ENCODE results near the gene TNFAIP3. TPM values are rescaled to one million over a fixed set of nuclear protein-coding genes. Genes with fewer than 3 reads are reported as not detected.
A peak's percentile ranks its signal among the peaks of the same experiment; 100 is the strongest.

Gene TNFAIP3
- total RNA-seq, 1 experiment from 2014 or later, result 7.8 TPM

DNA sequence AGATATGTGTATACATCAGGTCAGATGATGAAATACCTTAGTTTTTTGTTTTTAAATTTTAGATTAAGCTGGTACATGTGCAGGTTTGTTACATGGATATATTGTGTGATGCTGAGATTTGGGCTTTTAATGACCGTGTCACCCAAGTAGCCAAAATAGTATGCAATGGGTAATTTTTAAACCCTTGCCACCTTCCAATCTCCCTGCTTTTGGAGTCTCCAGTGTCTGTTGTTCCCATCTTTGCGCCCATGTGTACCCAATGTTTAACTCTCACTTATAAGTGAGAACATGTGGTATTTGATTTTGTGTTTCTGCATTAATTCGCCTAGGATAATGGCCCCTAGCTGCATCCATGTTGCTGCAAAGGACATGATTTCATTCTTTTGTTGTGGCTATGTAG lies 45.8 kb downstream of the TNFAIP3 start:
- no peak overlapping the region for H3K4me3 ChIP-seq
- H3K27ac ChIP-seq, result no peak overlapping the region
- H3K27me3 ChIP-seq (replicated peaks), result no peaks in the 10 kb centered on the region
- DNase-seq (ENCODE audit: low read depth in 1 of 2, low spot score in 2 of 2), result no peak
- no peaks in the 10 kb centered on the region for H3K36me3 ChIP-seq
- H3K4me1 ChIP-seq (replicated peaks), result peaks cover 24% of the 10 kb centered on the region
- H3K9me3 ChIP-seq (replicated peaks), result 0 out of 2 replicates have a peak, but pooled peaks cover 2% of the 10 kb centered on the region

DNA sequence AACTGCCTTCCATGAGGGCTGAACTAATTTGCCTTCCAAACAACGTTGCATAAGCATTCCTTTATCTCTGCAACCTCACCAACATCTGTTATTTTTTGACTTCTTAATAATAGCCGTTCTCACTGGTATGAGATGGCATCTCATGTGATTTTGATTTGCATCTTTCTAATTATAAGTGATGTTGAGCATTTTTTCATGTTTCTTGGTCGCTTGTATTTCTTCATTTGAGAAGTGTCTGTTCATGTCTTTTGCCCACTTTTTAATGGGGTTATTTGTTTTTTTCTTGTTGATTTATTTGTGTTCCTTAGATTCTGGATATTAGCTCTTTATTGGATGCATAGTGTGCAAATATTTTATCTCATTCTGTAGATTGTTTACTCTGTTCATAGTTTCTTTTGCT lies 46.4 kb downstream of the TNFAIP3 start:
- peaks cover 22% of the 10 kb centered on the region for H3K4me1 ChIP-seq (replicated peaks)
- H3K36me3 ChIP-seq, result no peaks in the 10 kb centered on the region
- 0 out of 2 replicates have a peak, but pooled peaks cover 2% of the 10 kb centered on the region for H3K9me3 ChIP-seq (replicated peaks)
- H3K4me3 ChIP-seq, result no peak overlapping the region
- H3K27me3 ChIP-seq (replicated peaks), result no peaks in the 10 kb centered on the region
- no peak overlapping the region for H3K27ac ChIP-seq
- DNase-seq (ENCODE audit: low read depth in 1 of 2, low spot score in 2 of 2), result no peak

DNA sequence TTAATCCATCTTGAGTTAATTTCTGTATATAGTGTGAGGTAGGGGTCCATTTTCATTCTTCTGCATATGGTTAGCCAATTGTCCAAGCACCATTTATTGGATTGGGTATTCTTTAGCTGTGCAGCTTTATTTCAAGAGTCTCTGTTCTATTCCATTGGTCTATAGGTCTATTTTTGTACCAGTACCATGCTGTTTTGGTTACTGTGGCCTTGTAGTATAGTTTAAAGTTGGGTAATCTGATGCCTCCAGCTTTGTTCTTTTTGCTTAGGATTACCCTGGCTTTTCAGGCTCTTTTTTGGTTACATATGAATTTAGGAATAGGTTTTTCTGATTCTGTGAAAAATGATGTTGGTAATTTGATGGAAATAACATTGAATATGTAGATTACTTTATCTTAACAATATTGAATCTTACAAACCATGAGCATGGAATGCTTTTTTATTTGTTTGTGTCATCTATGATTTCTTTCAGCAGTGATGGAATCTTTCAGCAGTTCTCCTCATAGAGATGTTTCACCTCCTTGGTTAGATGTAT lies 47.0 kb downstream of the TNFAIP3 start:
- Histone ChIP-seq H3K36me3 (no peaks in the 10 kb centered on the region), H3K27me3 (replicated peaks) (no peaks in the 10 kb centered on the region), H3K4me3 (no peak overlapping the region), H3K9me3 (replicated peaks) (0 out of 2 replicates have a peak, but pooled peaks cover 2% of the 10 kb centered on the region), H3K4me1 (replicated peaks) (peaks cover 19% of the 10 kb centered on the region), H3K27ac (no peak overlapping the region)
- no peak for DNase-seq (ENCODE audit: low read depth in 1 of 2, low spot score in 2 of 2)

DNA sequence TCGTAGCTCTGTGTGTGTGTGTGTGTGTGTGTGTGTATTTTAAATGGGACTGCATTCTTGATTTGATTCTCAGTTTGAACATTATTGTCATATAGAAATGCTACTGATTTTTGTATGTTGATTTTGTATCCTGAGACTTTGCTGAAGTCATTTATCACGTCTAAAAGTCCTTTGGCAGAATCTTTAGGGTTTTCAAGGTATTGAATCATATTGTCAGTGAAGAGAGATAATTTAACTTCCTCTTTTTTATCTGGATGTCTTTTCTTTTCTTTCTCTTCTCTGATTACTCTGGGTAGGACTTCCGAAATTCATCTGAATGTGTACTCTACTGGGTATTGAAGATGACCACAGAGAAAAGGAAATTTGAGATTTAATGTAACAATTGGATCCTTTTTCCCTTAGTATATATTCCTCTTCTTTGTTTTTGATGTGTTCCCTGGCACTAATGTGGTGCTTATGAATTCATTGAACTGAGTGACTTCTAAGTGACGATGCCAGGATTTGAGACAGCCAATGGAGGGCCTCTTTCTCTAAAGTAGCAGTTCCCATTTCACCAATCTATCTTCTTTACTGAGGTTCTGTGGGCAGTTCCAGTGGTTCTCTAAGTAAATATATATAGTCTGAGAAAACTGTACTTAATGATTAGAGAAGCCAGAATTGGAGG lies 47.6 kb downstream of the TNFAIP3 start:
- Histone ChIP-seq H3K4me1 (replicated peaks) (peaks cover 23% of the 10 kb centered on the region), H3K36me3 (no peaks in the 10 kb centered on the region), H3K27me3 (replicated peaks) (no peaks in the 10 kb centered on the region), H3K4me3 (no peak overlapping the region), H3K27ac (no peak overlapping the region), H3K9me3 (replicated peaks) (0 out of 2 replicates have a peak, but pooled peaks cover 2% of the 10 kb centered on the region)
- DNase-seq (ENCODE audit: low read depth in 1 of 2, low spot score in 2 of 2), result no peak

DNA sequence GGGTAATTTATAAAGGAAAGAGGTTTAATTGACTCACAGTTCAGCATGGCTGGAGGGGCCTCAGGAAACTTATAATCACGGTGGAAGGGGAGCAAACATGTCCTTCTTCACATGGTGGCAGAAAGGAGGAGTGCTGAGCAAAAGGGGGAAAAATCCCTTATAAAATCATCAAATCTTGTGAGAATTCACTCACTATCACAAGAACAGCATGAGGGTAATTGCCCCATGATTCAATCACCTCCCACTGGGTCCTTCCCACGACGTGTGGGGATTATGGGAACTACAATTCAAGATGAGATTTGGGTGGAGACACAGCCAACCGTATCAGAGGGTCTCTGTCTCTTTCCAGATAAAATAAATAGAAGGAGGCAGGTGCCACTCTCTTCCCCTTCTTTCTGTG lies 48.7 kb downstream of the TNFAIP3 start:
- H3K27me3 ChIP-seq (replicated peaks), result no peaks in the 10 kb centered on the region
- peaks cover 34% of the 10 kb centered on the region for H3K4me1 ChIP-seq (replicated peaks)
- no peak for DNase-seq (ENCODE audit: low read depth in 1 of 2, low spot score in 2 of 2)
- 0 out of 2 replicates have a peak, but pooled peaks cover 2% of the 10 kb centered on the region for H3K9me3 ChIP-seq (replicated peaks)
- no peaks in the 10 kb centered on the region for H3K36me3 ChIP-seq
- H3K27ac ChIP-seq, result no peak overlapping the region
- no peak overlapping the region for H3K4me3 ChIP-seq

DNA sequence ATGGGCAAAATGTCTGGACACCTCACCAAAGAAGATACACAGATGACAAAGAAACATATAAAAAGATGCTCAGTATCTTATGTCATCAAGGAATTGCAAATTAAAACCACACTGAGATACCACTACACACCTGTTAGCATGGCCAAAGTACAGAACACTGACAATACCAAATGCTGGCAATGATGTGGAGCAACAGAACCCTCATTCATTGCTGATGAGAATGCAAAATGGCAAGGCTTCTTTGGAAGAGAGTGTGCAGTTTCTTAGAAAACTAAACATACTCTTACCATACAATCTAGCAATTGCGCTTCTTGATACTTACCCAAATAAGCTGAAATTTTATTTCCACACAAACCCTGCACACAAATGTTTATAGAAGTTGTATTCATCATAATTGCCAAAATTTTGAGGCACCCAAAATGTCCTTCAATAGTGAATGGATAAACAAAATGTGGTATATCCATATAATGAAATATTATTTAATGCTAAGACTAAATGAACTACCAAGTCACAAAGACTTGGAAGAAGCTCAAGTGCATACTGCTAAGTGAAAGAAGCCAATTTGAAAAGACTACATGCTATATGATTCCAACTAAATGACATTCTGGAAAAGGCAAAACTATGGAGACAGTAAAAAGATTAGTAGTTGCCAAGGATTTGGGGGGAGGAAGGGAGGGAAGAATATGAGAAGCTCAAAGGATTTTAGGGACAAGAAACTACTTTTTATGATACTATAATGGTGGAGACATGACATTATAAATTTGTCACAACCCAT lies 50.7 kb downstream of the TNFAIP3 start:
- 0 out of 2 replicates have a peak, but pooled peaks cover 2% of the 10 kb centered on the region for H3K9me3 ChIP-seq (replicated peaks)
- H3K27ac ChIP-seq, result no peak overlapping the region
- DNase-seq (ENCODE audit: low read depth in 1 of 2, low spot score in 2 of 2), result no peak
- no peaks in the 10 kb centered on the region for H3K36me3 ChIP-seq
- peaks cover 32% of the 10 kb centered on the region for H3K4me1 ChIP-seq (replicated peaks)
- H3K4me3 ChIP-seq, result no peak overlapping the region
- no peaks in the 10 kb centered on the region for H3K27me3 ChIP-seq (replicated peaks)

DNA sequence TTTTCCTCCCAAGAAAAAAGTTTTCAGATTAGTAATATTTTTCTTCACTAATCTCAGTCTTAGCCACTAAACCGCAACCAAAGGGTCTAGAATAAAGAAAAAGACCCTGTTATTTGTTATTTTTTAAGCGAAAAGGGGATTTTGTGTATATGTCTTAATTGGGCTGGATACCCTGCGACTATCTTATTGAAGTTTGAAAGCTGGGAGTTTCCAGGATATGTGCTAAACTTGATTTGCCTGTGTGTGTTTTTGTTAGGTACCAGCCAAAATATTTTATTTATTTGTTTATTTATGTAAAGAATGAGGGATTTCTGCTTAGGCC lies 52.4 kb downstream of the TNFAIP3 start:
- Histone ChIP-seq H3K27ac (no peak overlapping the region), H3K4me3 (no peak overlapping the region), H3K27me3 (replicated peaks) (no peaks in the 10 kb centered on the region), H3K4me1 (replicated peaks) (peaks cover 32% of the 10 kb centered on the region), H3K9me3 (replicated peaks) (no peaks in the 10 kb centered on the region), H3K36me3 (no peaks in the 10 kb centered on the region)
- no peak for DNase-seq (ENCODE audit: low read depth in 1 of 2, low spot score in 2 of 2)

DNA sequence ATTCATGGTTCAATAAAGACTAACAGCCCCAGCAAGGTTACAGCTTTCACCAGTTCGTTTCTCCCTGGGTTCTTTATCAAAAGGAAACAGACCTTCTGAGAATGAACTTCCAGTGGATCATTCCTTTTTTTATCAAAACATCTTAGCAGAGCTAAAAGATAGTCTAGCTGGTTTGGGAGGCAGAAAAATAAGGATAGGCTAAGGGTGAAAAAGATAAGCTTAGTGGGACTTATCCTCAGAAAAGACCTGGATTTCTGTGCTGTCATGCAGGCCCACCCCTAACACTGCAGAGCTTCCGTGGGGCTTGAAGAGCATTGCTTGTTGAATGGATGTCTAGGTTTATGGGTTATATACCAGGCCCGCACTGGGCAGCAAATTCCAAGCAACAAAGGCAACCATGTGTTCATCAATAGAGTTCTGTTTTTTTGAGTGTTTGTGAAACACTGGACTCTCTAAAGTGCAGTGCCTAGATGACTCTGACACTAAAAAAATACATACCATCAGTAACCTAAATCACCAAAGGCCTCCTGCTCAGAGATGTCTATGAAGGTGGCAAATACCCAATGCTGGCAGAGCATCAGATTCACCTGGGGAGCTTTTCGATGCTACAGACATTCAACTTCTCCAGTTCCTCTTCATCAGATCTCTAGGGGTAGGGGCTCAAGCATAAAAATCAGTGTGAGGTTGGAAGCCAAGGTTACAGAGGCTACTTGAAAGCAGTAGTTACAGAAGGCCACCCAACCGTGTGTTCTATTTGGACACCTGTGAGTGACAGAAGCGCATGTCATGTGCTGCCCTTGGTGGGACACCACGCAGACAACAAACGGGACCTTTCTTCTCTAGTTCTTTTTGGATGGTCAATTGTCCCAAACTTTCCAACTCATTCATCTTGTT lies 53.0 kb downstream of the TNFAIP3 start:
- H3K4me1 ChIP-seq (replicated peaks), result peaks cover 33% of the 10 kb centered on the region
- no peaks in the 10 kb centered on the region for H3K27me3 ChIP-seq (replicated peaks)
- H3K4me3 ChIP-seq, result no peak overlapping the region
- H3K36me3 ChIP-seq, result no peaks in the 10 kb centered on the region
- no peak overlapping the region for H3K27ac ChIP-seq
- H3K9me3 ChIP-seq (replicated peaks), result no peaks in the 10 kb centered on the region
- no peak for DNase-seq (ENCODE audit: low read depth in 1 of 2, low spot score in 2 of 2)

DNA sequence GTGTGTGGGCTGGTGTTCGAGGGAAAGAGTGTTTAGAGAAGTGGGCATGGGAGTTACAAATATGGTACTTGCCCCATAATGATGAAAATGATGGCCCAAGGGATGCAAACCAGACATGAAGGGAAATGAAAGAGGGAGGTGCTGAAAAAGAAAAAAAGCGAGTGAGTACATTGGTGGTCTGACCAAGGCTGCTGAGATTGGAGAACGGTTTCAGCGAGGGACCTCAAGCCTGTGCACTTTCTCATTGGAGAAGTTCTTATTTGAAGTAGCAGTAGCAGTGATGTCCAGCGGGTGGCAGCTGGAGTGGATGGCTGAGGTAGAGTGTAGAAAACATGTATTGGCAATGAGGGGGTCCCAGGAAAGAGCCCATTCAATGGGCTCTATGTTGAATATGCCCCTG lies 54.8 kb downstream of the TNFAIP3 start:
- H3K27me3 ChIP-seq (replicated peaks), result no peaks in the 10 kb centered on the region
- H3K27ac ChIP-seq, result no peak overlapping the region
- no peaks in the 10 kb centered on the region for H3K36me3 ChIP-seq
- peaks cover 50% of the 10 kb centered on the region for H3K4me1 ChIP-seq (replicated peaks)
- H3K9me3 ChIP-seq (replicated peaks), result no peaks in the 10 kb centered on the region
- H3K4me3 ChIP-seq, result no peak overlapping the region
- DNase-seq (ENCODE audit: low read depth in 1 of 2, low spot score in 2 of 2), result no peak

DNA sequence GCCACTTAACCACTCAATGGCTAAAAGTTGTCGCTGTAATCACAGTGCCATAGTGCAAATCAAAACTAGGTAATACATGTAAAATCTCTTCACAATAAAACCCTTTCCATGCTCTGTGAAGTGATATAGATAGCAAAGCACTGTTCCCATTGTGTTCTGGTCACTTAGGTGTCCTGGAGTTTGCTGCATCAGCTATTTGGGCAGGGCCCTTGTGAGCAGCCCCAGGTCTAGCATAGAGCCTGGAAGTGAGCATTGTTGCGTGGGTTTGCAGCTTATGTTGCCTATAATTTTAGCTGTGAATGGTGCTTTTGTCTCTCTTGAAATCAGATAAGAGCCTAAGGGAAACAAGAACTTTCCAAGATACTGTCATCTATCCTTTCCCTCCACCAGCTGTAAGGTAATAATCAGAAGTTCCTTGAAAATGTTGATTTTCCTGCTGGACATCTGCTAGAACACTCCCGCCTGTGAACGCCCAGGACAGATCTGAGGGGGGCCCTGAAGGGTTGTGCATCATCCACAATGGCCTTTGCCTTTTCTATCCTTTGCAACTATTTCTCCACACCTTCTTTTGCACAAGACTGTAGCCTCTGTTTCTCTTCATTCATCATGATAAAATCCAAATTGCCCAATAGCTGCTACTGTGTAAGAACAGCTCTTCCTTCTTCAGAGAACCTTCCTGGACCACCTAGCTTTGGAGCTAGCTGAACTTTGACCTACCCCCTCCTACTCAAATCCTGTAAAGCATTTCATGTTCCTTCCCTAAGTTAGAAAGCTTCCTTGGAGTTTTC lies 57.0 kb downstream of the TNFAIP3 start:
- Histone ChIP-seq H3K36me3 (no peaks in the 10 kb centered on the region), H3K4me3 (no peak overlapping the region), H3K27ac (no peak overlapping the region), H3K27me3 (replicated peaks) (no peaks in the 10 kb centered on the region), H3K9me3 (replicated peaks) (no peaks in the 10 kb centered on the region), H3K4me1 (replicated peaks) (peaks cover 67% of the 10 kb centered on the region)
- no peak for DNase-seq (ENCODE audit: low read depth in 1 of 2, low spot score in 2 of 2)

DNA sequence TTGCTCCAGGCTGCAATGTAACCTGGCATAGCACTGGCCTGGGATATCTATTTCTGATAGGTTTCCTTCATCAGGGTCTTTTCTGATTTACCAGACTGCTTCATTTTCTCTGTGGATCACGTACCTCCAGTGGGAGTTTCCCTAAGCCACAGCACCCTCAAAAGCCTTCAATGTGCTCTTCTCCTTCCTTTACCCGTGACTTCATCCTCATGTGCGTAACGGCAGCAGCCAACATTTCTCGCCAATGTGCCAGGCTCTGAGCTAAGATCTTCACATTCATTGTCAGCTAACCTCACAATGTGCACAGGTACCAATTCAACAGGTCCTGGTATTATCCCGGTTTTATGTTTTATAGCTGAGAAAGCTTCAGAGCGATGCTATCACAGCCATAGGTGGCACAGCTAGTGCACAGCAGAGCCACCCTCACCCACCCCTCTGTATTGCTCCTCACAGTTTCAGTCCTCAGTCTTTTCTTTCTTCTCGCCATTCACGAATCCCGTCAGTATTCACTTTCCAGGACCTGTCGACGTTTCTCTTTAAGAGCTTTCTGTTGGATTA lies 58.2 kb downstream of the TNFAIP3 start:
- Histone ChIP-seq H3K9me3 (replicated peaks) (no peaks in the 10 kb centered on the region), H3K27me3 (replicated peaks) (no peaks in the 10 kb centered on the region), H3K4me1 (replicated peaks) (peaks cover 55% of the 10 kb centered on the region), H3K27ac (peak overlapping the region; percentile 91; the same call in 1 of the 2 replicates), H3K36me3 (no peaks in the 10 kb centered on the region), H3K4me3 (no peak overlapping the region)
- no peak for DNase-seq (ENCODE audit: low read depth in 1 of 2, low spot score in 2 of 2)

DNA sequence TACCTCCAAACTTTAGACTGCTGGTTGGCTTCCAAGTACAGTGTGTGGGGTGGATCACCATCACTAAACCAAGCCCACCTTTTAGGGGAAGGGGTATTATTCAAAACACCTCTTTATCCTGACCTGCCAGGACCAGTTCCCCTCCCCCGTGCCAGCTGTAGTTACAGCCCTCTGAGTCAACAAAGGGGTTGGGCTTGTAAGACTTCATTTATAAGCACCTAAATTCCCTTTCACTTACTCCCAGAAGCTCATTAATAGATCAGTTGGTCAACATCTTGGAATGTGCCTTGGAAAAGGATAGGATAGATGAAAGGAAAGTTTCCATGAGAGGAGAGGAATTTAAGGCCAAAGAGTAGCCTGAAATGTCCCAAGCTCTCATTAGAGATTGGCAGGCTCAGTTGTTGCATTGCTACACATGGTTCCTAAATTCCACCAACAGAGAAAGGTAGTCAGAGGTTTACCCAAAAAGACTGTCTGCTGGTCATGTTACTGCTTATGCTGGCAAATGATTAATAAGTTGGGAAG lies 59.2 kb downstream of the TNFAIP3 start:
- Histone ChIP-seq H3K27me3 (replicated peaks) (no peaks in the 10 kb centered on the region), H3K4me3 (no peak overlapping the region), H3K27ac (peak overlapping the region; percentile 91), H3K4me1 (replicated peaks) (peaks cover 45% of the 10 kb centered on the region), H3K36me3 (no peaks in the 10 kb centered on the region), H3K9me3 (replicated peaks) (no peaks in the 10 kb centered on the region)
- DNase-seq (ENCODE audit: low read depth in 1 of 2, low spot score in 2 of 2), result peak; percentile 80 to 92

Measured in SJSA1 (cell line).